Upper lobe of left lung (tissue), 6 donors: ENCODE measurements around the gene ZNF593OS. TPM values are rescaled to one million over a fixed set of nuclear protein-coding genes. Genes with fewer than 3 reads are reported as not detected.

ENCODE experiments used
- ATAC-seq, 2 donors: fragments of 200-7000 bp; cut with Tn5 transposase; one replicate each; pipeline ENCODE4 v1.9.1; 2022; ENCODE audit warnings: mild to moderate bottlenecking in 2 of 2, moderate library complexity in 2 of 2; ENCODE audit not compliant: low FRiP score in 2 of 2
- DNase-seq, 2 donors: peaks; one replicate each; pipeline ENCODE4 v3.0.0-alpha.2; 2019 to 2020
- H3K27ac ChIP-seq, 4 donors: fragments of 200-600 bp; sonication (generic); one replicate each; pipeline ENCODE4 v1.5.1; 2016 to 2019
- H3K27me3 ChIP-seq, 4 donors: fragments of 200-600 bp; sonication (generic); one replicate each; pipeline ENCODE4 v1.5.1; 2017 to 2019
- H3K36me3 ChIP-seq, 4 donors: fragments of 200-600 bp; sonication (generic); one replicate each; pipeline ENCODE4 v1.5.1; 2016 to 2019
- H3K4me1 ChIP-seq, 4 donors: fragments of 200-600 bp; sonication (generic); one replicate each; pipeline ENCODE4 v1.5.1; 2018 to 2019
- H3K4me3 ChIP-seq, 4 donors: fragments of 200-600 bp; sonication (generic); one replicate each; pipeline ENCODE4 v1.5.1; 2017 to 2019; ENCODE audit warnings: mild to moderate bottlenecking in 2 of 4, moderate library complexity in 1 of 4
- H3K9me3 ChIP-seq, 4 donors: fragments of 200-600 bp; sonication (generic); one replicate each; pipeline ENCODE4 v1.5.1; 2018 to 2019
- EP300 ChIP-seq, 4 donors: sonication (generic); formaldehyde crosslinking; IDR thresholded peaks; one replicate each; pipeline ENCODE4 v1.5.1; 2017; ENCODE audit warnings: antibody characterized with exemption in 4 of 4, control low read depth in 2 of 4
- POLR2A ChIP-seq, 4 donors: fragments of 450-650 bp; IDR thresholded peaks; one replicate each; pipeline ENCODE4 v1.5.1; 2016 to 2017; ENCODE audit warnings: antibody characterized with exemption in 4 of 4, mild to moderate bottlenecking in 2 of 4
- POLR2AphosphoS5 ChIP-seq, 2 donors: sonication (generic); formaldehyde crosslinking; IDR thresholded peaks; one replicate each; pipeline ENCODE4 v1.5.1; 2017; ENCODE audit warnings: antibody characterized with exemption in 2 of 2
- WGBS, 2 donors: methylation state at CpG; one replicate each; pipeline ENCODE4 v1.1.5; 2017 to 2018; 5-methylcytosine and 5-hydroxymethylcytosine counted together
- total RNA-seq, 6 donors: library from RNA; depleted of rRNA in 4 of 6; stranded (reverse); fragments of >200 nt in 4 of 6; gene quantifications; one replicate each; pipeline versions ENCODE4 v1.1.0 to v1.2.1, GENCODE V29; 2016 to 2021
- TF ChIP-seq, protein P1 (sequence below), 6 experiments: fragments of 450-650 bp in 4 of 6; fragments of 200-600 bp in 2 of 6; sonication (generic) in 2 of 6; IDR thresholded peaks; one replicate each; pipeline ENCODE4 v1.5.1; 2016 to 2019; ENCODE audit warnings: antibody characterized with exemption in 6 of 6
- donor health status: DM: no; HTN: no; CAD: no; lungs with moderate emphysema.
- donor health status: DM: no; HTN: yes; CAD: no; lungs with severe emphysema.

ZNF593OS gene
- total RNA-seq, 6 donors from 2014 or later = not detected

DNA sequence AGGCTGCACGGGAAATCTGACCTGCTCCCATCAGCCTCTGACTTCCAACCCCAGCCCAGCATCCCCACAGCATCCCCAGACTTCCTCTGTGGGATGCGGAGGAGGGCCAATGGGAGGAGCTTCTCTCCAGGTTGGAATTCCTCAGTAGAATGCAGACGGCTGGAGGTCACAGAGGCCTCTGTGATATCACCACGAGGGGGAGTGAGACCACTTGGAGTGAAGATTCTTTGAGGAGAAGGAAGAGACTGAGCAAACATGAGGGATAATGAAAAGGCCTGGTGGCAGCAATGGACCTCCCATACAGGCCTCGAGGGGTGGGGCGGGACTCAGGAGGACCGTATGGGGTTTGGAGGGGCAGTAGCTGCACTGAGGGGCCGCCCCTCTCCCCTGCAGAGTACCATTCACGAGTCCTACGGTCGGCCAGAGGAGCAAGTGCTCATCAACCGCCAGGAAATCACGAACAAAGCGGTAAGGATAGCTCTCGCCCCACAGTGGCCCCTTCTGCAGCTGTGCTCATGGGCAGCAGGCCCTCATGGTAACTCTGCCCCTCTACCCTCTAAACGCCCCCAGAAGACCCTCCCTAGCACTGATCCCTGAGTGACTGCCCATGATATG, 18.8 kb upstream of the ZNF593OS start, which contains the start of gene CATSPER4:
CATSPER4 (plus strand) TSS at position 230 of the 615 bp plus-strand sequence; CDS start at position 256, 26 bp downstream.
- no peaks in the 10 kb centered on the region for H3K4me1 ChIP-seq
- H3K9me3 ChIP-seq = no peaks in the 10 kb centered on the region
- 47 to 60% methylated on average over 11 to 16 of the region's 16 CpGs for WGBS, 2 donors
- TF ChIP-seq POLR2AphosphoS5 (IDR thresholded peaks at IDR 0.05) (no peak), POLR2A (IDR thresholded peaks at IDR 0.05) (no peak), EP300 (IDR thresholded peaks at IDR 0.05) (no peak)
- TF ChIP-seq, protein P1, sequence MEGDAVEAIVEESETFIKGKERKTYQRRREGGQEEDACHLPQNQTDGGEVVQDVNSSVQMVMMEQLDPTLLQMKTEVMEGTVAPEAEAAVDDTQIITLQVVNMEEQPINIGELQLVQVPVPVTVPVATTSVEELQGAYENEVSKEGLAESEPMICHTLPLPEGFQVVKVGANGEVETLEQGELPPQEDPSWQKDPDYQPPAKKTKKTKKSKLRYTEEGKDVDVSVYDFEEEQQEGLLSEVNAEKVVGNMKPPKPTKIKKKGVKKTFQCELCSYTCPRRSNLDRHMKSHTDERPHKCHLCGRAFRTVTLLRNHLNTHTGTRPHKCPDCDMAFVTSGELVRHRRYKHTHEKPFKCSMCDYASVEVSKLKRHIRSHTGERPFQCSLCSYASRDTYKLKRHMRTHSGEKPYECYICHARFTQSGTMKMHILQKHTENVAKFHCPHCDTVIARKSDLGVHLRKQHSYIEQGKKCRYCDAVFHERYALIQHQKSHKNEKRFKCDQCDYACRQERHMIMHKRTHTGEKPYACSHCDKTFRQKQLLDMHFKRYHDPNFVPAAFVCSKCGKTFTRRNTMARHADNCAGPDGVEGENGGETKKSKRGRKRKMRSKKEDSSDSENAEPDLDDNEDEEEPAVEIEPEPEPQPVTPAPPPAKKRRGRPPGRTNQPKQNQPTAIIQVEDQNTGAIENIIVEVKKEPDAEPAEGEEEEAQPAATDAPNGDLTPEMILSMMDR (IDR thresholded peaks at IDR 0.05) = no peak
- DNase-seq = no peak
- ATAC-seq = no peak
- no peaks in the 10 kb centered on the region for H3K27me3 ChIP-seq
- H3K36me3 ChIP-seq = peaks cover 0 to 11% (median 2%) of the 10 kb centered on the region in 4 donors
- H3K4me3 ChIP-seq = no peak within 1 kb of the TSS
- H3K27ac ChIP-seq = no peak within 1 kb of the TSS

DNA sequence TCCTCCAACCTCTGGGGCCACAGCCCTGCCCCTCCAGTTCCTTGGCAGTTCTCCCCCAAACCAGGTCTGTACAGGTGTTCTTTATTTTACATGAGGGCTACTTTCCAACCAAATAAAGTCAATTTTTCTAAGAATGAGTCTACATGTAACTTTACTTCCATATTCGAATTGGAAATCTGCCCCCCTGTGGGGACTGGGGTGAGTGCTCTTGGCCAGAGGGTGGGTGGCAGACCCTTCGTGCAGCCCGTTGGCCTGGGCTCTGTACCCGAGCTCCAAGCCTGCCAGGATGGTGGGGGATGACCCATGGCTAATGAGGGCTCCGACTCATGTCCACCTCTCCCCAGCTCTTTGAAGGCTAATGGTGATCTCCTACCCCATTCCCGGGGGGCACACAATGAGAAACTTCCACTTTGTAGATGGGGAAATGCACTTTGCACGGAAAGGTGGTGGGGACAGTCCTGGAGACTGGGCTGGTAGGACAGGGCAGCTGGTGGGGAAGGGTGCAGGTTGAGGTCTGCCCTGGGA, 18.2 kb upstream of the ZNF593OS start:
- peaks cover 0 to 14% (median 2%) of the 10 kb centered on the region in 4 donors for H3K36me3 ChIP-seq
- no peak overlapping the region for H3K27ac ChIP-seq
- H3K4me3 ChIP-seq = no peak overlapping the region
- H3K9me3 ChIP-seq = no peaks in the 10 kb centered on the region
- no peaks in the 10 kb centered on the region for H3K4me1 ChIP-seq
- no peaks in the 10 kb centered on the region for H3K27me3 ChIP-seq
- no peak for TF ChIP-seq POLR2A (IDR thresholded peaks at IDR 0.05)
- TF ChIP-seq, protein P1 (IDR thresholded peaks at IDR 0.05) = no peak
- TF ChIP-seq POLR2AphosphoS5 (IDR thresholded peaks at IDR 0.05) = no peak
- TF ChIP-seq EP300 (IDR thresholded peaks at IDR 0.05) = no peak
- DNase-seq (no peak), ATAC-seq (no peak)
- 80 to 87% methylated on average over 7 of the region's 7 CpGs for WGBS, 2 donors

DNA sequence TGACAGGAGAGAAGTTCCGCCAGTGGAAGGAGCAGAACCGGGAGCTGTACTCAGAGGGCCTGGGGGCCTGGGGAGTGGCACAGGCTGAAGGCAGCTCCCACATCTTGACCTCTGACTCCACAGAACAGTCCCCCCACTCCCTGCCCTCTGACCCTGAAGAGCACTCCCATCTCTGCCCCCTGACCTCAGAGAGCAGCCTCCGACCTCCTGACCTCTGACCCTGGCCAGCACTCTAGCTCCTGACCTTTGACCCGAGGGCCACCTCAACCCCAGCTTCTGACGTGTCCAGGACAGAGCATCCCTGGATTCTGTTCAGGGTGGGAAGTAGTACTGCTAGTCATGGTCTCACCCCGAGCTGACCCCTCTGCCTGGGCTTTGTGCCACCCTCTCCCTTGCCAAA, 17.7 kb upstream of the ZNF593OS start:
- no peak for TF ChIP-seq POLR2A (IDR thresholded peaks at IDR 0.05)
- TF ChIP-seq, protein P1 (IDR thresholded peaks at IDR 0.05) = no peak
- TF ChIP-seq EP300 (IDR thresholded peaks at IDR 0.05) = no peak
- TF ChIP-seq POLR2AphosphoS5 (IDR thresholded peaks at IDR 0.05) = no peak
- H3K27me3 ChIP-seq = no peaks in the 10 kb centered on the region
- no peak overlapping the region for H3K4me3 ChIP-seq
- H3K9me3 ChIP-seq = no peaks in the 10 kb centered on the region
- no peak overlapping the region for H3K27ac ChIP-seq
- ATAC-seq (no peak), DNase-seq (no peak)
- WGBS, 2 donors = 79 to 90% methylated on average over 2 to 6 of the region's 6 CpGs
- no peaks in the 10 kb centered on the region for H3K4me1 ChIP-seq
- H3K36me3 ChIP-seq = peaks cover 0 to 18% (median 2%) of the 10 kb centered on the region in 4 donors

DNA sequence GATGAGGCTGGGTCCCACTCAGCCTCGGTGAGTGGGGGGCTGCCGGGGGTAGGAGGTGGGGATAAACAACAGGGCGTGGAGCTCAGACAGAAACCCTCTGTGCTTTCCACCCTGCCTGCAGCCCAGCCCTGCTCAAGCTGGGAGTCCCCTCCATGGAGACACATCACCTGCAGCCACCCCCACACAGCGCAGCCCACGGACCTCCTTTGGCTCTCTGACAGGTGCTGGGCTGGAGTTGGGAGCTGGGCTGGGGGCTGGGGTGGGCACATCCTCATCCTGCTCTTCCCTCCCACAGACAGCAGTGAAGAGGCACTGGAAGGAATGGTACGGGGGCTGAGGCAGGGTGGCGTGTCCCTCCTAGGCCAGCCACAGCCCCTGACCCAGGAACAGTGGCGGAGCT, 16.8 kb upstream of the ZNF593OS start:
- Histone ChIP-seq H3K4me3 (no peak overlapping the region), H3K27me3 (no peaks in the 10 kb centered on the region), H3K27ac (no peak overlapping the region), H3K9me3 (no peaks in the 10 kb centered on the region), H3K4me1 (no peaks in the 10 kb centered on the region), H3K36me3 (peaks cover 0 to 18% (median 3%) of the 10 kb centered on the region in 4 donors)
- no peak for DNase-seq
- ATAC-seq = peak in 1 of 2 donors; percentile 6
- no peak for TF ChIP-seq POLR2A (IDR thresholded peaks at IDR 0.05)
- no peak for TF ChIP-seq POLR2AphosphoS5 (IDR thresholded peaks at IDR 0.05)
- TF ChIP-seq EP300 (IDR thresholded peaks at IDR 0.05) = no peak
- TF ChIP-seq, protein P1 (IDR thresholded peaks at IDR 0.05) = no peak
- WGBS, 2 donors = 96 to 100% methylated on average over 6 to 8 of the region's 8 CpGs
